GM18907 (cell line): Measurements from ENCODE around the gene CDKN1C.
A peak's percentile ranks its signal among the peaks of the same experiment; 100 is the strongest.

Experiments used
- ATAC-seq: cut with Tn5 transposase; IDR thresholded peaks from one replicate; pipeline ENCODE4 v1.9.1; 2021; ENCODE audit warnings: mild to moderate bottlenecking, moderate library complexity; ENCODE audit not compliant: unreplicated experiment

Gene CDKN1C

GRCh38 chr11:2885678-2886081 lies at the start of gene CDKN1C:
Gene CDKN1C, minus strand, starts transcription at chr11:2885775. Its CDS starts 319 bp downstream, at chr11:2885456.
- ATAC-seq: peak; percentile 62

DNA sequence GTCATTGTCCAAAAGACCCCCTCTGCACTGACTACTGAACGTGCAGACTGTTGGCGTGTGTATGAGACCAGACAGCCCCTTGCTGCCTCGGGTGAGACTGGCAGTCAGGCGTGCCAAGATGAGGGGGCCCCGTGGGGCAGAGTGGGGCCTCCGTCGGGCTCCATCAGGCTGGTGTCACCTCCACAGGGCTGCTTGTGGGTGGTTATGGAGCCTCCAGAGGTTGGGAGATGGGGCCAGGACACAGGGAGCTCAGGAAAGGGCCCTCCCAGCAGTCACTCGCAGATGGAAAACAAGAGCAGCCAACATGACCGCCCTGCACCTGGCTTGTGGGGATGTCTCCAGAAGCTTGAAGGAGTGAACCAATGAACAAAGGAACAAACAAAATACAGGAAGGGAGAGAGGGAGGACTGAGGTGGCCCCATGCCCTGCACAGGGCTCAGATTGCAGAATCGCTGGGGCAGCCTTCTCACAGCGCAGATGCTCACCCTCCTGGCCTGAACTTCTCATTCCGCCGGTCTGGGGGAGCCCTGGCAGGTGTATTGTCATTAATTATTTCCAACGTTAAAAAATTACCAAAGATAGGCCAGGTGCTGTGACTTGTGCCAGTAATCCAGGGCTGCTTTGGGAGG lies 49.1 kb upstream of the CDKN1C start:
- no peak for ATAC-seq

DNA sequence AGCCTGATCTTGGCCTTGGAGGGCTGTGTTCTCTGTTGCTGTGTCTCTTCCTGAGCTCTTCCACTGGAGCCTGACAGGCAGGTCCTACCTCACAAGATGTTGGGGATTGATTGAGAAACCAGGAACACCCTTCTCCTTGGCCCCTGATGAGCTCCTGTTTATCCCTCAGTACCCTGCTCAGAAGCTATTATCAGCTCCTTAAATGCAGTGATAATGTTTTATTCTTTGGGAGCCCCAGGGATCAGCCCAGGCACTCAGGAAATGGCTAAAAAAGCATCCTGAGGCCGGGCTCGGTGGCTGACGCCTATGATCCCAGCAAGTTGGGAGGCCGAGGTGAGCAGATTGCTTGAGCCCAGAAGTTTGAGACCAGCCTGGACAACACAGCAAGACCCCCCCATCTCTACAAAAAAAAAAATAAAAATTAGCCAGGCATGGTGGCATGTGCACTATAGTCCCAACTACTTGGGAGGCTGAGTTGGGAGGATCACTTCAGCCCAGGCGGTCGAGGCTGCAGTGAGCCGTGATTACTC lies 48.5 kb upstream of the CDKN1C start:
- no peak for ATAC-seq

- ATAC-seq: peak; percentile 59
Observed at GRCh38 chr11:2933375-2934020, 47.9 kb upstream of the CDKN1C start.

DNA sequence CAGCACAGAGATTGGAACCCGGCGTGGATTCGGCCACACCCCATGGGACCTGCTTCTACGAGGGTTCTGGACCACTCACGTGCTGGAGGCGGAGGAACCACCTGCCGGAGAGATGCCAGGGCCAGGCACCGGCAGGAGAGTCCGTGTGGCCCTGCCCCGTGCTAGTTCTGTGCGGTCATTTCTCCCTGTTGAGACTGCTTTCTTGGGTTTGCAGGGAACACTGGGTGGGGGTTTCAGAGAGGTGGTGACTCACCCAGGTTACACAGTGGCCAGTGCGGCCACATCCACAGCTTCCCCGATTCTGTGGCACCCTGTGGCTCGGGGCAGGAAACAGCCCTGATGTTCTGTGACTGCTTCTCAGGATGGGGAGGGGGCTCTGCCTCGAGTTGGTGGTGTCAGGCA lies 47.3 kb upstream of the CDKN1C start:
- no peak for ATAC-seq

- no peak for ATAC-seq
Observed at GRCh38 chr11:2931771-2932738, 46.5 kb upstream of the CDKN1C start.

GRCh38 chr11:2931420-2931746 lies 45.8 kb upstream of the CDKN1C start:
- no peak for ATAC-seq

DNA sequence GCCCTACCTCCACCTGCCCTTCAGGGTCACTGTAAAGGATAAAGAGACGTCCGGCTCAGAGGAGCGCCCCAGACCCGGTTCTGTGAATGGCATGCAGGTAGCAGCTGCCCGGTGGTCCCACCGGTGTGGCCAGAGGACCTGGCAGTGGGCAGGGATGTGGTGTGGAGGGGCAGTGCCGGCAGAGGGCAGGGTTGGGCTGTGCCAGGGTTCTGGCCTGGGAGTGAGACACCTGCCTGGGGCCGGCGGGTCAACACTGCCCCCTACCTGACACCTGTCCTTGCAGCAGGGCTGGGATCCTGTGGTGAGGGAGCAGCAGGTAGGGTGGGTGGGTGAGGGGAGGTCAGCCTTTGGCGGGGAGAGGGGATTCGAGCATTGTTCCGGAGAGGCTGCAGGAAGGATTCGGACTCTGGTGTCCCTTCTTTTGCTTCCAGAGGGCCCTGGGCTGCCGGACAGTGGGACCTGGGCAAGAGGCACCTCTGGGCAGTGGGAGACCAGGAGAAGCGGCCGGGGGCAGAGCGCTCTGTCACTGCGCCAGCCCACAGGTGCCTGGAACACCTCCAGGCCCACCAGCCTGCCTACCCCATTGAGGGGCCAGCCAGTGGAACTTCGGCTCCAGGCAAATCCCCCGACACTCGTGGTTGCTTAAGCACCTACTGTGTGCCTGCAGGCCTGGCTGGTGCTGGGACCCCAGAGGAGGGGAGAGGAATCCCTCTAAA lies 45.3 kb upstream of the CDKN1C start:
- ATAC-seq: no peak

DNA sequence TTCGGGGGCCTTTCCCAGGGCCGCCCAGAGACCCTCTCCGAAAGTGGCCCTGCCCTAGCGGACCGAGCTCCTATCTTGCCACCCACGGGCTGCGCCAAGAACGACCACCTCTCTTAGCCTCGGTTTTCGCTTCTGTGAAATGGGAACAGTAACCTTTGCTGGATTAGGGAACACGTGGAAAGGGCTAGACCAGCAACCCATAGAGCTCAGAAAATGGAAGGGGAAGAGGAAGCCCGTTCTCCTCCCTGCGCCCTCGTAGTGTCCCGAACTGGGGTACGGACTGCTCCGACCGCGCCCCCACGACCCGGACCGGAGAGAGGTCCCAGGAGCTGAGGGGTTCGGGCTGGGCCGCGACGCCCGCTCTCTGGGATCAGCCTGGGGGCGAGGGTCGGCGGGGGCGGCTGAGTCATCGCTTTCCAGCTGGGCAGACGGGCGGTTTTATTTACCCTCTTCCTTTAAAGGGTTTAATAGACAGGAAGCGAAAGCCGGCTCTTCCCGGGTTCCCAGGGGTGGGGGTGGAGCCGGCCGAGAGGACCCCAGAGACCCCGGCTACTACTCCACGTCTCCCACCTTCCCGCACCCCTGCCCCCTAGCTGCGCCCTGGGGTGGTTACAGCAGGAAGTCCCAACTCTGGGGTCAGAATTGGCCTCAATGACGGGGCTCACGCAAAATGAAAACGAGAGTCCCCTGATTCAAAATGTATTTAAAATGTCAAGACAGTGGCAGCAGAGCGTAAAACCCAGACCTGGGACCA lies 44.6 kb upstream of the CDKN1C start:
- no peak for ATAC-seq

DNA sequence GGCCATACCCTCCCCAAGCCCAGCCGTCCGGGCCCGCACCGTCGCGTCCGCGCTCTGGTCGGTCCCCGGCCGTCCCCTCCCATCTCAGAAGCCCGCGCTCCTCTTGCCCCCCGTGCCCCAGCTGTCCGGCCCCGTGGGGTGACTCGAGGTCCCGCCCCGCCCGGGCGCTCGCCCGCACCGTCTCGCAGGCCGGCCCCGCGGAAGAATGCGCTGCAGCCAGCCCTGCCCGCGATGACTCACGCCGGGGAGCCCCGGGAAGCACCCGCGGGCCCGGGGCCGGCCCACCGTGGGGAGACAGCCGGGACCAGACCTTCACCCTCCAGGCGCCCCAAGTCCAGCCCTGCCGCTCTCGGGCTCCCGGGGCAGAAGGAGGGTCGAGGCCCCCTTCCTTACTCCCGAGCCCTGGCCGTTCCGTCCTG lies 44.0 kb upstream of the CDKN1C start:
- ATAC-seq: no peak

DNA sequence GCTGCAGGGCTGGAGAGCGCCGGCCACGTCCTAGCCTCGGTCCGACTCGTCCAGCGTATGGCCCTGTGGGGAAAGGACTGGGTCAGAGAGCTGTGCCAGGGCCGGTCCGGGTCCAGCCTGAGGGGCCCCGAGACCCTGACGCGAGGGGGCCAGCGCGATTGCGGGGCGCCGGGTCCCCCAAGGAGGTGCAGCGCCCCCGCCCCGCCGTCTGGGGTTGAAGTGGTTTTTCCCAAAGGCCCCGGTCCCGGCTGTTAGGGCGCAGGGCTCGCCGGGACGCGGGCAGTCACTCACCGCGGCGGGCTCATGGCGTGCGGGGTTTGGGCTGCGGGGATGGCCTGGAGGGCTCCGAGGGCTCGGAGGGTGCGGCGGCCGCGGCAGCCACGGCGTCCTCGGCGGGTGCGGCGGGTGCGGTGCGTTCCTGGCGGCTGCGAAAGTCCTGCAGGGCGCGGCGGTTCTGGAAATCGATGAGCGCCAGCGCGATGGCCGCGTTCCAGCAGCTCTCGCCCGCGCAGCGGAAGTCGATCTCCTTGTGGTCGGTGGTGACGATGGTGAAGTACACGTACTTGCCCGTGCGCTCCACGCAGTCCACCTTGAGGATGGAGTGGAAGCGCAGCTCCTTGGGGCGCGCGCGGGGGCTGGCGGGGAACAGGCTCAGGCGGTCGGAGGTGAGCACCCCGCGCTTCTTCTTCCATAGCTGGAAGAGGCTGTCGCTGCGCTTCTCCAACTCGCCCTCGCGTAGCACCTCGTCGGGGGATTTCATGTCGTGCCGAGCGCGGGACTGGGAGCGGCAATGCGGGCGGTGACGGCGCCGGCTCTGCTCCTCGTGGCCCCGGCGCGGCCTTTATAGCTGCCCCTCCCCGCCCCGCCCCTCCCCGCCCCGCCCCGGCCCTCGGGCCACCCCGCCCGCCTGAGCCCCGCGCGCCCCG lies 43.3 kb upstream of the CDKN1C start, which contains the start of gene PHLDA2:
Gene PHLDA2 (minus strand): TSS at position 816 of the 926 bp plus-strand sequence. CDS start 56 bp downstream, at position 760.
- no peak for ATAC-seq

DNA sequence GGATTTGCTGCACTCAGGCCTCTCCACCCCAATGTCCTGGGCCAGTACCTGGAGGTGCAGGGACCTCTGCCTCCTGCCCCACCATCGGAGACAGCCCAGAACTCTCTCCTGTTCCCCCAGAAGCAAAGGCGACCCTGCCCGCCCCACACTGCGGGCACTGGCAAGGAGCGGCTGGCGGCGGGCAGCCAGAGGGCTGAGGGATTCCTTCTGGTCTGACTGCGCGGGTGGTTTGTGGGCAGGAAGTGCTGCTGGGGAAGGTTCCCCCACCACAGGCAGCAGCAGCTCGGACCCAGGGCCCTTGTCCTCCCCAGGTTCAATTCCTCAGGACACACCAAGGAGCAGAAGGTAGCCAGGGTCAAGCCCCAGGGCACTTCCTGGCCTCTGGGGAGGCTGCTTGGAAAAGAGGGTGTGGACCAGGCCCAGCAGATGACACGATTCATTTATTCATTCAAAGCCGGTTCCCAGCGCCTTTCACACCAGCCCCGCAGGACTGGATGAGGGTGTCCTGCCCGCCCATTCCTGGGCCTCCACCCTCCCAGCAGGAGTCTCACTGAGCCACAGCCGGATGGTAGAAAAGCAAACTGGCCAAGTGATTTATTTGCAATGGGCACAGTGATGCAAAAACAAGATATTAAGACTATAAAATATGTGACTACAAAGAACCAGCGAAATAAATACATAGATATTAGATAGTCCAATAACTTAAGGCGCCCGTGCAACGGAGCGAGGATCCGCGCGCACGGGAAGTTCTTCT lies 42.5 kb upstream of the CDKN1C start:
- no peak for ATAC-seq

- ATAC-seq: no peak
Observed at GRCh38 chr11:2927121-2927800, 41.7 kb upstream of the CDKN1C start.

GRCh38 chr11:2926611-2927051 lies 41.1 kb upstream of the CDKN1C start:
- ATAC-seq: no peak

DNA sequence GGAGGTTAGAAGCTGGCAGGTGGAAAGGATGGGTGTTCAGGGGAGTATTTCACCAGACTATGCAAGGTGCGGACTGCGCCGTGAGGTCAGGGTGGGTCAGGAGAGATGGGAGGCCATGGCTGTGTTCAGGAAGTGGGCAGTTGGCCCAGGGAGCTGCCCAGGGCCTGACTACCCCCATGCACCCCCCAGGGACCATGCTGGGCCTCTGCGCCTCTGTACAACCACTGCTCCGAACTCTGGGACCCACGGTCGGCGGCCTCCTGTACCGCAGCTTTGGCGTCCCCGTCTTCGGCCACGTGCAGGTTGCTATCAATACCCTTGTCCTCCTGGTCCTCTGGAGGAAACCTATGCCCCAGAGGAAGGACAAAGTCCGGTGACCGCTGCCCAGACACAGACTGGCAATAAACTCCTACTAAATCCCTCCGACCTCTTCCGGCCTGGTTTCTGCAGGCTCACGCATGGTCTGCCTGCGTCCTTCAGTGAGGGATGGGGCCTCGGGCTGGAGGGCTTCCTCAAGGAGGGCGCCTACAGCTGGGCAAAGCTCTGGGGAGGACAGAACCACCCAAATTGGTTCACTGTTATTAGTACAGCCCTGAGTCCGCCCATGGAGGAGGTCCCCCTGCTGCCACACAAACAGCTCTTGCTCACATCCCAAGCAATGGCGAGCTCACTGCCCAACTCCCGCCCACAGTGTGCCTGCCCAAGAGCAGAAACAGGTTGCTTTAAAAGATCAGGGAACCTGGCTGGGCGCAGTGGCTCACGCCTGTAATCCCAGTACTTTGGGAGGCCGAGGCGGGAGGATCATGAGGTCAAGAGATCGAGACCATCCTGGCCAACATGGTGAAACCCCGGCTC lies 39.5 kb upstream of the CDKN1C start:
- no peak for ATAC-seq

GRCh38 chr11:2924381-2924780 lies 38.8 kb upstream of the CDKN1C start:
- no peak for ATAC-seq
